ENCODE data around the gene TLE2.

Gene TLE2

GRCh38 chr19:3029065-3029923 lies at the start of gene TLE2:
TLE2 (minus strand) TSS chr19:3029280; CDS start chr19:3028904, 376 bp downstream.
- no peak for DNase-seq (ENCODE audit: low read depth)

GRCh38 chr19:3075605-3076431 lies 46.7 kb upstream of the TLE2 start:
- peak; percentile 48 for DNase-seq (ENCODE audit: low read depth)

GRCh38 chr19:3073931-3074595 lies 45.0 kb upstream of the TLE2 start:
- DNase-seq (ENCODE audit: low read depth): no peak

GRCh38 chr19:3073159-3073563 lies 44.1 kb upstream of the TLE2 start:
- DNase-seq (ENCODE audit: low read depth): peak; percentile 50

- no peak for DNase-seq (ENCODE audit: low read depth)
These were observed 42.7 kb upstream of the TLE2 start for GRCh38 chr19:3071768-3072167.

GRCh38 chr19:3068071-3068470 lies 39.0 kb upstream of the TLE2 start:
- DNase-seq (ENCODE audit: low read depth): no peak

GRCh38 chr19:3067563-3067962 lies 38.5 kb upstream of the TLE2 start:
- DNase-seq (ENCODE audit: low read depth): no peak

GRCh38 chr19:3066482-3067049 lies 37.5 kb upstream of the TLE2 start:
- no peak for DNase-seq (ENCODE audit: low read depth)

GRCh38 chr19:3065675-3066357 lies 36.7 kb upstream of the TLE2 start:
- no peak for DNase-seq (ENCODE audit: low read depth)

- DNase-seq (ENCODE audit: low read depth): no peak
These were observed 34.9 kb upstream of the TLE2 start for GRCh38 chr19:3064011-3064330.

GRCh38 chr19:3062165-3063105 lies 33.4 kb upstream of the TLE2 start, which contains the start of gene TLE5:
TLE5 (minus strand) TSS chr19:3062495; CDS start chr19:3062200, 295 bp downstream.
- peak; percentile 56 for DNase-seq (ENCODE audit: low read depth)

GRCh38 chr19:3061182-3062161 lies 32.4 kb upstream of the TLE2 start:
- DNase-seq (ENCODE audit: low read depth): peak; percentile 49

GRCh38 chr19:3060857-3061181 lies 31.7 kb upstream of the TLE2 start:
- DNase-seq (ENCODE audit: low read depth): no peak

- DNase-seq (ENCODE audit: low read depth): no peak
These were observed 30.6 kb upstream of the TLE2 start for GRCh38 chr19:3059653-3060052.

GRCh38 chr19:3058821-3059314 lies 29.8 kb upstream of the TLE2 start:
- DNase-seq (ENCODE audit: low read depth): no peak

- no peak for DNase-seq (ENCODE audit: low read depth)
These were observed 29.1 kb upstream of the TLE2 start for GRCh38 chr19:3058009-3058820.

- DNase-seq (ENCODE audit: low read depth): no peak
These were observed 28.2 kb upstream of the TLE2 start for GRCh38 chr19:3057275-3057714.

GRCh38 chr19:3056417-3057088 lies 27.5 kb upstream of the TLE2 start:
- no peak for DNase-seq (ENCODE audit: low read depth)

All from ELR (cell line).